Urinary bladder (tissue), 4 donors: Measurements from ENCODE around the gene ADCY3. TPM values are rescaled to one million over a fixed set of nuclear protein-coding genes. Genes with fewer than 3 reads are reported as not detected.
A peak's percentile ranks its signal among the peaks of the same experiment; 100 is the strongest.

Source experiments
- DNase-seq: peaks from one replicate; pipeline ENCODE4 v3.0.0-alpha.2; 2015; ENCODE audit errors: extremely low spot score
- H3K27ac ChIP-seq: one replicate; pipeline ENCODE4 v1.5.1; 2013; ENCODE audit warnings: low read depth, mild to moderate bottlenecking, moderate library complexity
- H3K36me3 ChIP-seq: one replicate; pipeline ENCODE4 v1.6.1; 2013; ENCODE audit warnings: mild to moderate bottlenecking, moderate library complexity; ENCODE audit not compliant: insufficient read depth
- H3K4me1 ChIP-seq: one replicate; pipeline ENCODE4 v1.6.1; 2013; ENCODE audit warnings: mild to moderate bottlenecking, moderate library complexity; ENCODE audit not compliant: insufficient read depth
- H3K4me3 ChIP-seq: one replicate; pipeline ENCODE4 v1.5.1; 2013; ENCODE audit warnings: low read depth, low read length
- WGBS: extraction: QIAGEN DNeasy Blood & Tissue Kit; methylation state at CpG from one replicate; pipeline ENCODE4 v1.1.7; 2013; 5-methylcytosine and 5-hydroxymethylcytosine counted together
- polyA plus RNA-seq: library from polyadenylated mRNA; stranded (reverse); fragments of 200-250 nt; gene quantifications from one replicate; pipeline ENCODE4 v1.2.3, GENCODE V29; 2013
- total RNA-seq: library from RNA; depleted of rRNA; stranded (reverse); fragments of >200 nt; gene quantifications from one replicate; pipeline ENCODE4 v1.2.3, GENCODE V29; 2014
- donor health status: healthy with polysubstance abuse.
- donor health status: healthy.

The ADCY3 gene
- total RNA-seq (28.3 TPM), polyA plus RNA-seq (65.2 TPM)

- H3K27ac ChIP-seq = peak within 1 kb of the TSS; percentile 4
- WGBS = under 1% methylated on average over 96 of the region's 103 CpGs
- DNase-seq = no peak
- no peaks in the 10 kb centered on the region for H3K36me3 ChIP-seq
- H3K4me3 ChIP-seq = peak within 1 kb of the TSS; percentile 90
- no peaks in the 10 kb centered on the region for H3K4me1 ChIP-seq
Observed at GRCh38 chr2:24920098-24920808, at the start of gene ADCY3. Gene ADCY3 (minus strand): TSS chr2:24920237. CDS start chr2:24918987, 1,250 bp downstream.

GRCh38 chr2:24969784-24970183 is 49.7 kb upstream of the ADCY3 start:
- Histone ChIP-seq H3K4me3 (no peak overlapping the region), H3K27ac (no peak overlapping the region), H3K4me1 (no peaks in the 10 kb centered on the region), H3K36me3 (peaks cover 2% of the 10 kb centered on the region)
- 68% methylated on average over 1 of the region's 1 CpG for WGBS
- DNase-seq = no peak

GRCh38 chr2:24961903-24962302 is 41.9 kb upstream of the ADCY3 start:
- WGBS = 93% methylated on average over 1 of the region's 1 CpG
- DNase-seq = no peak
- Histone ChIP-seq H3K27ac (no peak overlapping the region), H3K36me3 (peaks cover 4% of the 10 kb centered on the region), H3K4me1 (no peaks in the 10 kb centered on the region), H3K4me3 (no peak overlapping the region)

DNA sequence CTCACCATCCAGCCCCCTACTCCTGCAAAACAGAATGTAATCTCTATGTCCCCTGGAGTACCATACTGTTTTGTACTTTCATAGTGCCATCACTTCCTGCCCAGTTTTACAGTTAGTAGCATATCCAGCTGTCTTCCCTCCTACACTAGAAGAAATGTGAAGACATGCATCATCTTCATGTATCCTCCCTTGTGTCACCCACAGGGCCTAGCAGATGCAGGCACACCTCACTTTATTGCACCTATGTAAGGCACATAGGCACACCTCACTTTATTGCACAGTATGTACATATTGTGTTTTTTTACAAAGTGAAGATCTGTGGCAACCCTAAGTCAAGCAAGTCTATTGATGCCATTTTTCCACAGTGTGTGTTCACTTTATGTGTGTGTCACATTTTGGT is 39.7 kb upstream of the ADCY3 start:
- H3K36me3 ChIP-seq = peaks cover 5% of the 10 kb centered on the region
- H3K4me1 ChIP-seq = no peaks in the 10 kb centered on the region
- no peak overlapping the region for H3K4me3 ChIP-seq
- H3K27ac ChIP-seq = no peak overlapping the region
- DNase-seq = no peak

GRCh38 chr2:24958411-24958935 is 38.4 kb upstream of the ADCY3 start:
- peaks cover 5% of the 10 kb centered on the region for H3K36me3 ChIP-seq

GRCh38 chr2:24957976-24958375 is 37.9 kb upstream of the ADCY3 start:
- Histone ChIP-seq H3K36me3 (peaks cover 3% of the 10 kb centered on the region), H3K27ac (no peak overlapping the region), H3K4me1 (no peaks in the 10 kb centered on the region), H3K4me3 (no peak overlapping the region)
- 92% methylated on average over 2 of the region's 2 CpGs for WGBS
- no peak for DNase-seq

More at GRCh38 chr2:24958411-24958935, 38.4 kb upstream of the ADCY3 start:
- 90% methylated on average over 3 of the region's 3 CpGs for WGBS
- no peak overlapping the region for H3K4me3 ChIP-seq
- no peak overlapping the region for H3K27ac ChIP-seq
- no peaks in the 10 kb centered on the region for H3K4me1 ChIP-seq
- DNase-seq = no peak

GRCh38 chr2:24957221-24957620 is 37.2 kb upstream of the ADCY3 start:
- DNase-seq = no peak
- H3K27ac ChIP-seq = no peak overlapping the region
- no peak overlapping the region for H3K4me3 ChIP-seq
- peaks cover 3% of the 10 kb centered on the region for H3K36me3 ChIP-seq
- H3K4me1 ChIP-seq = no peaks in the 10 kb centered on the region
- 98% methylated on average over 1 of the region's 1 CpG for WGBS

- Histone ChIP-seq H3K36me3 (peaks cover 9% of the 10 kb centered on the region), H3K4me1 (no peaks in the 10 kb centered on the region), H3K27ac (no peak overlapping the region), H3K4me3 (no peak overlapping the region)
- DNase-seq = no peak
Observed at GRCh38 chr2:24955921-24956320, 35.9 kb upstream of the ADCY3 start.

DNA sequence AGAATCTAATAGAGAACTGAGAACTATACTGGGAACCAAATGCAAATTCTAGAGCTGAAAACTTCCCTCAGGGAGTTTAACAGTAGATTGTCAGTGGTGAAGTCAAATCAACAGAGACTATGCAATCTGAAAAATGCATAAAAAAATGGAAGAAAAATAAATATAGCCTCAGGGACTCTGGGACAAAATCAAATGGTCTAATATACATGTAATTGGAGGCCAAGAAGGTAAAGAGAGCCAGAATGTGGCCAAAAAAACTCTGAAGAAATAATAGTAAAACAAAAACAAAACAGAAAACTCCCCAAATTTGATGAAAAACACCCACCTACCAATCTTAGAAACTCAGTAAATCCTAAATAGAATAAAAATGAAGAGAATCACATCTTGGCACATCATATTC is 35.2 kb upstream of the ADCY3 start:
- DNase-seq = no peak
- Histone ChIP-seq H3K27ac (no peak overlapping the region), H3K36me3 (peaks cover 9% of the 10 kb centered on the region), H3K4me3 (no peak overlapping the region), H3K4me1 (no peaks in the 10 kb centered on the region)

DNA sequence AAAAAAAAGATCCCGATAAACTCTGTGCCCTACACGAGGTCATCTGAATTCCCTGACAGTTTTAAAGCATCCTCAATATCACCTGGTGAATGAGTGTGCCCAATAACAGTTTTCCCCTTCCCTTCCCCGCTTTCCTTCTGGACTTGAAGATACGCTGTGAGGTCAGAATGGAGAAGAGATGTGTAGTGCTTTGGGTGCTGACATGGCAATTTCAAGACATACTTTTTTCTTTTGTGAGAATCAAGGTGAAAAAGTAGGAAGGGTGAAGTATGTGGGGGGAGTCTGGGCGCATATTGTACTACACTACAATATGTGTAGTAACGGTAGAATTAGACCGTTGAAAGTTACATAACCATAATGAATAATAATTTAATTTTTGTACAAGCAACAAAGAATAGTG is 30.1 kb upstream of the ADCY3 start:
- Histone ChIP-seq H3K4me3 (no peak overlapping the region), H3K27ac (no peak overlapping the region), H3K4me1 (no peaks in the 10 kb centered on the region), H3K36me3 (peaks cover 5% of the 10 kb centered on the region)
- no peak for DNase-seq
- 91% methylated on average over 7 of the region's 7 CpGs for WGBS

DNA sequence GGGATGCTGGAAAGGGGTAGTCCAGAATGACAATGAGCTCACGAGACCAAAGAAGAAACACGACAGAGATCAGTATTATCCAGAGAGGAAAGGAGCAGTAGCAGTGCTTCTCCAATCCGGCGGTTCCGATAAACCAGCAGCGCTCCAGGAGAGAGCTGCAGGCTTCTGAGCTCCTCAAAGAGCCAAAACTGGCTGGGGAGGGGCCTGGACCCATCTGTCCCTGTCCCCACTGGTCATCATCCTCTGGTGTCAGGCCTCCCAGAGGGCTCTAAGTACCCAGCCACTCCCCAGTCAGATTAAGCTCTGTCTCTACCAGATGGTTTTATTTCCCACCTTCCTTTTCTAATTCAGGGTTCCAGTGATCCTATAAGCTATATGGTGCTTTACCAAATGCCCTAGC is 28.5 kb upstream of the ADCY3 start:
- no peaks in the 10 kb centered on the region for H3K4me1 ChIP-seq
- 89% methylated on average over 6 of the region's 6 CpGs for WGBS
- H3K4me3 ChIP-seq = no peak overlapping the region
- no peak overlapping the region for H3K27ac ChIP-seq
- H3K36me3 ChIP-seq = peaks cover 5% of the 10 kb centered on the region
- DNase-seq = no peak

DNA sequence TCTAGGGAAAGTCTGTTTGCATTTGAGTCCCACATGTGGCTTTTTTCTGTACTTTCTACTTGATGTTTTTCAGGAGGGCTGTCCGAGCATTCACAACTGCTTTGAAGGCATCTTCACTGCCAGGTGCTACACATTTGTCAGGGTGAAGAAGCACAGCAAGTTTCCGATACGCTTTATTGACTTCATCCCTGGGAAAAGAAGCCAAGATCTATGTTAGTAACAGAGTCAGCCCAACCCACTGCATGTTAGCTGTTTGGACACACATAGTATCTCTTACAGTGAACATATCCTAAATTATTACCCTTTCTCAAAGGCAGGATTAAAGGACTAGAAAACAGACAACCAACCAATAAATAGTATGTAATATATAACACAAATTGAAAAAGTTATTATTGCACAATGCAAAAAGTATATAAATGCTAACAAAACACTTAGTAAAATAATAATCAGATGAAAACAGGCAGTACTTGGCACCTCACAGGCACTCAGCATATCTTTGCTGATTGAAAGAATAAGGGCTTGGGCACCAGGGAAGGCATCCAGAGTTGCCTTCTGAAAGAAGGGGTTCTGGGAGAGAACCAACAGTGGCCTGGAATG is 27.6 kb upstream of the ADCY3 start:
- no peak overlapping the region for H3K27ac ChIP-seq
- H3K4me1 ChIP-seq = no peaks in the 10 kb centered on the region
- DNase-seq = no peak
- H3K36me3 ChIP-seq = peaks cover 5% of the 10 kb centered on the region
- no peak overlapping the region for H3K4me3 ChIP-seq
- 76% methylated on average over 3 of the region's 3 CpGs for WGBS

- H3K36me3 ChIP-seq = no peaks in the 10 kb centered on the region
Observed at GRCh38 chr2:24945907-24946306, 25.9 kb upstream of the ADCY3 start.

GRCh38 chr2:24943427-24944053 is 23.5 kb upstream of the ADCY3 start:
- no peak overlapping the region for H3K27ac ChIP-seq
- WGBS = 76% methylated on average over 7 of the region's 7 CpGs
- no peaks in the 10 kb centered on the region for H3K4me1 ChIP-seq
- no peak overlapping the region for H3K4me3 ChIP-seq
- no peak for DNase-seq
- no peaks in the 10 kb centered on the region for H3K36me3 ChIP-seq

More at GRCh38 chr2:24945907-24946306, 25.9 kb upstream of the ADCY3 start:
- H3K4me1 ChIP-seq = no peaks in the 10 kb centered on the region
- no peak for DNase-seq
- 96% methylated on average over 4 of the region's 4 CpGs for WGBS
- H3K27ac ChIP-seq = no peak overlapping the region
- H3K4me3 ChIP-seq = no peak overlapping the region
